DOHH2 (cell line): Measurements from ENCODE around the gene PRR18.

Experiments
- EZH2phosphoT487 ChIP-seq: fragments of 200-600 bp; sonication (generic); IDR thresholded peaks from 2 replicates; pipeline ENCODE4 v1.6.1; 2017; ENCODE audit warnings: borderline replicate concordance, mild to moderate bottlenecking, antibody characterized with exemption, low read length, moderate library complexity, mixed read lengths
- TF ChIP-seq, protein P1 (sequence below): fragments of 200-600 bp; sonication (generic); IDR thresholded peaks from one replicate; pipeline ENCODE4 v1.5.1; 2014; ENCODE audit warnings: antibody characterized with exemption, mild to moderate bottlenecking, low read depth, low read length; ENCODE audit not compliant: poor library complexity, severe bottlenecking

- TF ChIP-seq, protein P1, sequence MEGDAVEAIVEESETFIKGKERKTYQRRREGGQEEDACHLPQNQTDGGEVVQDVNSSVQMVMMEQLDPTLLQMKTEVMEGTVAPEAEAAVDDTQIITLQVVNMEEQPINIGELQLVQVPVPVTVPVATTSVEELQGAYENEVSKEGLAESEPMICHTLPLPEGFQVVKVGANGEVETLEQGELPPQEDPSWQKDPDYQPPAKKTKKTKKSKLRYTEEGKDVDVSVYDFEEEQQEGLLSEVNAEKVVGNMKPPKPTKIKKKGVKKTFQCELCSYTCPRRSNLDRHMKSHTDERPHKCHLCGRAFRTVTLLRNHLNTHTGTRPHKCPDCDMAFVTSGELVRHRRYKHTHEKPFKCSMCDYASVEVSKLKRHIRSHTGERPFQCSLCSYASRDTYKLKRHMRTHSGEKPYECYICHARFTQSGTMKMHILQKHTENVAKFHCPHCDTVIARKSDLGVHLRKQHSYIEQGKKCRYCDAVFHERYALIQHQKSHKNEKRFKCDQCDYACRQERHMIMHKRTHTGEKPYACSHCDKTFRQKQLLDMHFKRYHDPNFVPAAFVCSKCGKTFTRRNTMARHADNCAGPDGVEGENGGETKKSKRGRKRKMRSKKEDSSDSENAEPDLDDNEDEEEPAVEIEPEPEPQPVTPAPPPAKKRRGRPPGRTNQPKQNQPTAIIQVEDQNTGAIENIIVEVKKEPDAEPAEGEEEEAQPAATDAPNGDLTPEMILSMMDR = no peak
- TF ChIP-seq EZH2phosphoT487 = no peak
Measured at GRCh38 chr6:166300357-166300987, 7.7 kb downstream of the PRR18 start.
